Activated T-cell treated with anti-CD3 and anti-CD28 coated beads, Interleukin-2, amount 50 U/mL, for 24 hours (primary cell): ENCODE measurements around the gene COL20A1.

ENCODE experiments used
- DNase-seq: peaks from one replicate; pipeline ENCODE4 v3.0.0-alpha.2; 2020
- H3K27ac Mint-ChIP-seq: 2 replicates; pipeline ENCODE4 v1.8.0; 2020; ENCODE audit warnings: mild to moderate bottlenecking, mixed read lengths
- H3K27me3 Mint-ChIP-seq: 2 replicates; pipeline ENCODE4 v1.8.0; 2020; ENCODE audit warnings: mixed read lengths
- H3K36me3 Mint-ChIP-seq: 2 replicates; pipeline ENCODE4 v1.8.0; 2020; ENCODE audit warnings: low read depth, mixed read lengths
- H3K4me1 Mint-ChIP-seq: 2 replicates; pipeline ENCODE4 v1.8.0; 2020; ENCODE audit warnings: low read depth, mixed read lengths
- H3K4me3 Mint-ChIP-seq: 2 replicates; pipeline ENCODE4 v1.8.0; 2020; ENCODE audit warnings: mild to moderate bottlenecking, moderate library complexity, mixed read lengths
- H3K9me3 Mint-ChIP-seq: 2 replicates; pipeline ENCODE4 v1.8.0; 2020; ENCODE audit warnings: mixed read lengths

The COL20A1 gene

GRCh38 chr20:63255931-63256704, 36.9 kb upstream of the COL20A1 start:
- H3K9me3 Mint-ChIP-seq = no peaks in the 10 kb centered on the region
- H3K36me3 Mint-ChIP-seq = no peaks in the 10 kb centered on the region
- no peak overlapping the region for H3K27ac Mint-ChIP-seq
- no peak for DNase-seq
- no peak overlapping the region for H3K4me3 Mint-ChIP-seq
- peaks cover 62% of the 10 kb centered on the region for H3K27me3 Mint-ChIP-seq
- H3K4me1 Mint-ChIP-seq = peaks cover 7% of the 10 kb centered on the region

- Mint-ChIP-seq H3K27ac (no peak overlapping the region), H3K9me3 (no peaks in the 10 kb centered on the region), H3K36me3 (no peaks in the 10 kb centered on the region), H3K4me1 (peaks cover 7% of the 10 kb centered on the region), H3K4me3 (no peak overlapping the region), H3K27me3 (peaks cover 62% of the 10 kb centered on the region)
- DNase-seq = no peak
Observed at GRCh38 chr20:63256954-63257353, 36.0 kb upstream of the COL20A1 start.

- Mint-ChIP-seq H3K27ac (no peak overlapping the region), H3K9me3 (no peaks in the 10 kb centered on the region), H3K36me3 (no peaks in the 10 kb centered on the region), H3K4me1 (peaks cover 9% of the 10 kb centered on the region), H3K4me3 (no peak overlapping the region), H3K27me3 (peaks cover 61% of the 10 kb centered on the region)
- no peak for DNase-seq
Observed at GRCh38 chr20:63257629-63258028, 35.4 kb upstream of the COL20A1 start.

- Mint-ChIP-seq H3K9me3 (no peaks in the 10 kb centered on the region), H3K36me3 (no peaks in the 10 kb centered on the region), H3K27ac (no peak overlapping the region), H3K27me3 (peaks cover 57% of the 10 kb centered on the region), H3K4me3 (no peak overlapping the region), H3K4me1 (peaks cover 3% of the 10 kb centered on the region)
- no peak for DNase-seq
Observed at GRCh38 chr20:63258781-63259180, 34.2 kb upstream of the COL20A1 start.

GRCh38 chr20:63259734-63260460, 33.1 kb upstream of the COL20A1 start:
- Mint-ChIP-seq H3K4me1 (peaks cover 2% of the 10 kb centered on the region), H3K27ac (no peak overlapping the region), H3K36me3 (no peaks in the 10 kb centered on the region), H3K27me3 (peaks cover 63% of the 10 kb centered on the region), H3K9me3 (no peaks in the 10 kb centered on the region), H3K4me3 (no peak overlapping the region)
- no peak for DNase-seq

GRCh38 chr20:63260521-63260920, 32.5 kb upstream of the COL20A1 start:
- no peak for DNase-seq
- Mint-ChIP-seq H3K9me3 (no peaks in the 10 kb centered on the region), H3K36me3 (no peaks in the 10 kb centered on the region)

GRCh38 chr20:63261060-63261794, 31.8 kb upstream of the COL20A1 start:
- no peak overlapping the region for H3K27ac Mint-ChIP-seq
- H3K36me3 Mint-ChIP-seq = no peaks in the 10 kb centered on the region
- H3K4me1 Mint-ChIP-seq = peaks cover 2% of the 10 kb centered on the region
- peaks cover 55% of the 10 kb centered on the region for H3K27me3 Mint-ChIP-seq
- no peak overlapping the region for H3K4me3 Mint-ChIP-seq
- no peak for DNase-seq
- no peaks in the 10 kb centered on the region for H3K9me3 Mint-ChIP-seq

More at GRCh38 chr20:63260521-63260920, 32.5 kb upstream of the COL20A1 start:
- peaks cover 2% of the 10 kb centered on the region for H3K4me1 Mint-ChIP-seq
- H3K27ac Mint-ChIP-seq = no peak overlapping the region
- H3K27me3 Mint-ChIP-seq = peaks cover 58% of the 10 kb centered on the region
- no peak overlapping the region for H3K4me3 Mint-ChIP-seq

GRCh38 chr20:63261795-63262528, 31.0 kb upstream of the COL20A1 start:
- H3K9me3 Mint-ChIP-seq = no peaks in the 10 kb centered on the region
- H3K27ac Mint-ChIP-seq = no peak overlapping the region
- peaks cover 2% of the 10 kb centered on the region for H3K4me1 Mint-ChIP-seq
- H3K27me3 Mint-ChIP-seq = peaks cover 48% of the 10 kb centered on the region
- H3K36me3 Mint-ChIP-seq = no peaks in the 10 kb centered on the region
- H3K4me3 Mint-ChIP-seq = no peak overlapping the region
- no peak for DNase-seq

GRCh38 chr20:63262836-63263235, 30.1 kb upstream of the COL20A1 start:
- H3K27me3 Mint-ChIP-seq = peaks cover 42% of the 10 kb centered on the region
- no peak overlapping the region for H3K4me3 Mint-ChIP-seq
- H3K9me3 Mint-ChIP-seq = no peaks in the 10 kb centered on the region
- peaks cover 2% of the 10 kb centered on the region for H3K4me1 Mint-ChIP-seq
- H3K27ac Mint-ChIP-seq = no peak overlapping the region
- DNase-seq = no peak
- no peaks in the 10 kb centered on the region for H3K36me3 Mint-ChIP-seq

GRCh38 chr20:63264000-63264399, 29.0 kb upstream of the COL20A1 start:
- DNase-seq = no peak
- no peaks in the 10 kb centered on the region for H3K36me3 Mint-ChIP-seq
- H3K9me3 Mint-ChIP-seq = no peaks in the 10 kb centered on the region
- H3K4me1 Mint-ChIP-seq = peaks cover 2% of the 10 kb centered on the region
- H3K27me3 Mint-ChIP-seq = peaks cover 37% of the 10 kb centered on the region
- no peak overlapping the region for H3K4me3 Mint-ChIP-seq
- no peak overlapping the region for H3K27ac Mint-ChIP-seq

GRCh38 chr20:63264519-63264918, 28.5 kb upstream of the COL20A1 start:
- H3K9me3 Mint-ChIP-seq = no peaks in the 10 kb centered on the region
- H3K4me1 Mint-ChIP-seq = peaks cover 2% of the 10 kb centered on the region

GRCh38 chr20:63265891-63266515, 27.0 kb upstream of the COL20A1 start:
- no peaks in the 10 kb centered on the region for H3K9me3 Mint-ChIP-seq
- H3K27ac Mint-ChIP-seq = no peak overlapping the region
- no peaks in the 10 kb centered on the region for H3K36me3 Mint-ChIP-seq
- DNase-seq = no peak
- H3K27me3 Mint-ChIP-seq = peaks cover 31% of the 10 kb centered on the region
- no peak overlapping the region for H3K4me3 Mint-ChIP-seq
- peaks cover 2% of the 10 kb centered on the region for H3K4me1 Mint-ChIP-seq

More at GRCh38 chr20:63264519-63264918, 28.5 kb upstream of the COL20A1 start:
- no peak for DNase-seq
- H3K36me3 Mint-ChIP-seq = no peaks in the 10 kb centered on the region
- no peak overlapping the region for H3K27ac Mint-ChIP-seq
- H3K27me3 Mint-ChIP-seq = peaks cover 32% of the 10 kb centered on the region
- H3K4me3 Mint-ChIP-seq = no peak overlapping the region

- Mint-ChIP-seq H3K9me3 (no peaks in the 10 kb centered on the region), H3K27ac (no peak overlapping the region), H3K36me3 (no peaks in the 10 kb centered on the region), H3K4me1 (peaks cover 7% of the 10 kb centered on the region), H3K27me3 (peaks cover 20% of the 10 kb centered on the region), H3K4me3 (no peak overlapping the region)
- no peak for DNase-seq
Observed at GRCh38 chr20:63267691-63268090, 25.3 kb upstream of the COL20A1 start.

- peaks cover 7% of the 10 kb centered on the region for H3K4me1 Mint-ChIP-seq
- peaks cover 2% of the 10 kb centered on the region for H3K36me3 Mint-ChIP-seq
- no peaks in the 10 kb centered on the region for H3K9me3 Mint-ChIP-seq
- DNase-seq = no peak
- H3K27me3 Mint-ChIP-seq = peaks cover 17% of the 10 kb centered on the region
- H3K27ac Mint-ChIP-seq = no peak overlapping the region
- H3K4me3 Mint-ChIP-seq = no peak overlapping the region
Observed at GRCh38 chr20:63268256-63268655, 24.7 kb upstream of the COL20A1 start.
